ENCODE results near the gene RBM47.

RBM47 gene

DNA sequence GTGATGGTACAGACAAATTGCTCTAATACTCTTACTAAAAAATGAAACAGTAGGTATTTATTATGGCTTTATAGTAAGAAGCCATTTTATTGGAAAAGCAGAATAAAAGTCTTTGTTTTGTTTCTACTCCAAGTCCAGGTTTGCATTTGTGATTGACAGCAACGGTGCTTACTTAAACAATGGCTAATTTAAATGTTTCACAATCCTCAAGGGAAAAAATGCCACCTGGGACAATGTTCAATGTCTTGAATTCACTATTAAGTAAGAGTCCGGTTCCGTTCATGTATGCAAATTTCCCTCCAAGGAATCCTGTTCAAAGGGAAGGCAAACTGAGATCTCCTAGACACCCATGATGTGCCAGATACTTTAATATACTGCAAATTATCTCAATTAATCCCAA lies 123.6 kb downstream of the RBM47 start:
- no peak for DNase-seq (ENCODE audit: low read depth)
- no peak overlapping the region for H3K4me3 ChIP-seq (ENCODE audit: low read depth, low read length)
- TF ChIP-seq CTCF (IDR thresholded peaks at IDR 0.05; ENCODE audit: low read depth, low read length, missing control alignments), result no peak
- in situ Hi-C loops (cut with HindIII; ENCODE audit: low sequenced_read_pairs), result no loop called here

DNA sequence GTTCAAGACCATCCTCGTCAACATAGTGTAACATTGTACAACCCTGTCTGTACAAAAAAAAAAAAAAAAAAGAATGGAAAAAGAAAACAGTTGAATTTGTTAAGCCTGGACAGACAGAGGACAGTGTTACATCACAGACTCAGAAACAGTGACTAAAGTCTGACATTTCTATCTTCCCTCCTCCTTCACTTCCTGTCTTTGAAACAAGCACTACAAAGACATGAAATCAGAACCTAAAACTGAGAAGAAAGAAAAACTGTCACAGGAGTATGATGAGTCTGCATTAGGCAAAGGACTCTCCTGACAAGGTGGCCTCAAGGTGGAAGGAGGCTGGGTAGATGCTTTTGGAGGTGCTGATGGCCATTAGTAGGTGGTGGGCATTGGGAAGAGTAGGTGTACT lies 126.7 kb downstream of the RBM47 start:
- no peak for DNase-seq (ENCODE audit: low read depth)

DNA sequence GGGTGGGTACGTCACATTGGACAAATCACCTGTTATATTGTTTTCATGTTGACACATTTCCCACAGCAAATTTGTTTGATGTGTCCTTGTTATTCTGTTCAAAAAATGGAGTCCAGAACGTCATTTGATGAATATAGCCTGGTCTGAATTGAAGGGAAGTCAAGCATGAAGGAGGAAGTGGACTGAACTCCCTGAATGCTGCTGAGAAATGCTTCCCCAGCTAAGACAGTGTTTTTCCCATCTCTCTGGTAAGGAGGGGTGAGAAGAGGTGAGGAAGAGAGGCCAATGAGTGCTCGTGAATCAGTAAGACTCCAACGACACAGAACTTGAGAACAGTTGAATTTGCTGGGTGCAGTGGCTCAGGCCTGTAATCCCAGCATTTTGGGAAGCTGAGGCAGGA lies 127.4 kb downstream of the RBM47 start:
- no peak for DNase-seq (ENCODE audit: low read depth)
- in situ Hi-C loops (cut with HindIII; ENCODE audit: low sequenced_read_pairs), result no loop called here
- TF ChIP-seq CTCF (IDR thresholded peaks at IDR 0.05; ENCODE audit: low read depth, low read length, missing control alignments), result no peak
- H3K4me3 ChIP-seq (ENCODE audit: low read depth, low read length), result no peak overlapping the region

More for the DNA sequence above, 126.7 kb downstream of the RBM47 start:
- H3K4me3 ChIP-seq (ENCODE audit: low read depth, low read length), result no peak overlapping the region
- no peak for TF ChIP-seq CTCF (IDR thresholded peaks at IDR 0.05; ENCODE audit: low read depth, low read length, missing control alignments)
- in situ Hi-C loops (cut with HindIII; ENCODE audit: low sequenced_read_pairs), result no loop called here

GRCh38 chr4:40500781-40501180 lies 128.9 kb downstream of the RBM47 start:
- H3K4me3 ChIP-seq (ENCODE audit: low read depth, low read length), result no peak overlapping the region
- no peak for TF ChIP-seq CTCF (IDR thresholded peaks at IDR 0.05; ENCODE audit: low read depth, low read length, missing control alignments)
- in situ Hi-C loops (cut with HindIII; ENCODE audit: low sequenced_read_pairs), result no loop called here
- no peak for DNase-seq (ENCODE audit: low read depth)

- in situ Hi-C loops (cut with HindIII; ENCODE audit: low sequenced_read_pairs), result no loop called here
- TF ChIP-seq CTCF (IDR thresholded peaks at IDR 0.05; ENCODE audit: low read depth, low read length, missing control alignments), result no peak
- H3K4me3 ChIP-seq (ENCODE audit: low read depth, low read length), result no peak overlapping the region
- no peak for DNase-seq (ENCODE audit: low read depth)
These were observed 136.5 kb downstream of the RBM47 start for GRCh38 chr4:40493160-40493559.

DNA sequence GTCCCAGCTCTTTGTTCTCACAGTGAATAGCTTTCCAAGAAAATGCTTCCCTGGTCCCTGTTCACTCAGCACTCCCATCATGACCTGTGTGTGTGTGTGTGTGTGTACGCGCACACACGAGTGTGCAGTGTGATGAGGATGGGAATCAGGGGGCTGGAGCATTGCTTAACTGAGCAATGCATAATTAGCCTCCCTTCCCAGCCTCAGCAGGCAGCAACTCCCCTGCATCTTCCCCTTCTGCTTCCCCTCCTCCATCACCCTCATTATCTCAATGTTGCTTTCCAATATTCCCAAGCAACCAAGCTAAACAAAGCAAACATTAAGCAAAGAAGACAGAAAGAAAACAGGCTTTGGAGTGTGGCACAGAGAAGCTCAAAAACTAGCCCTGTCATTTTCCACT lies 137.0 kb downstream of the RBM47 start:
- in situ Hi-C loops (cut with HindIII; ENCODE audit: low sequenced_read_pairs), result no loop called here
- no peak overlapping the region for H3K4me3 ChIP-seq (ENCODE audit: low read depth, low read length)
- no peak for DNase-seq (ENCODE audit: low read depth)
- no peak for TF ChIP-seq CTCF (IDR thresholded peaks at IDR 0.05; ENCODE audit: low read depth, low read length, missing control alignments)

DNA sequence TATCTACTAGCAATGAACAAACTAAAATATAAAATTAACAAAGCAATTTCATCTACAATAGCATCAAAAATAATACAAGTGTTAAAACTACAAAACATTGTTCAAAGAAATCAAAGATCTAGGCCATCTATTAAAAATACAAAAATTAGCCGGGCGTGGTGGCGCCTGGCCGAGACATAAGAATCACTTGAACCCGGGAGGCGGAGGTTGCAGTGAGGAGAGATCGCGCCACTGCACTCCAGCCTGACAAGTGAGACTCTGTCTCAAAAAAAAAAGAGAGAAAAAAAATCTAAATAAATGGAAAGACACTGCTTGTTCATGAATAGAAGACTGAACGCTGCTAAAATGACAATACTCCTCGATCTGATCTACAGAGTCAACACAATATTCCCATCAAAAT lies 139.2 kb downstream of the RBM47 start:
- in situ Hi-C loops (cut with HindIII; ENCODE audit: low sequenced_read_pairs), result no loop called here

More for the DNA sequence above, 139.2 kb downstream of the RBM47 start:
- H3K4me3 ChIP-seq (ENCODE audit: low read depth, low read length), result no peak overlapping the region
- DNase-seq (ENCODE audit: low read depth), result no peak
- TF ChIP-seq CTCF (IDR thresholded peaks at IDR 0.05; ENCODE audit: low read depth, low read length, missing control alignments), result no peak

Measured in astrocyte of the cerebellum (primary cell).